Keratinocyte (primary cell): ENCODE measurements around the gene FAM237A. TPM values are rescaled to one million over a fixed set of nuclear protein-coding genes. Genes with fewer than 3 reads are reported as not detected.
A peak's percentile ranks its signal among the peaks of the same experiment; 100 is the strongest.

Experiments used
- DNase-seq: peaks from one replicate; pipeline ENCODE4 v3.0.0-alpha.2; 2011; ENCODE audit warnings: low read depth, missing footprints, low spot score
- FAIRE-seq: peaks from 2 replicates; lab custom pipeline; 2011; peaks lifted over from hg19 to GRCh38; lab: Jason Lieb, UNC
- H2AFZ ChIP-seq: 2 replicates; pipeline ENCODE4 v1.6.0; 2012; ENCODE audit warnings: low read length, control low read depth, inconsistent platforms; ENCODE audit not compliant: control insufficient read depth
- H3K27ac ChIP-seq: 2 replicates; pipeline ENCODE4 v1.5.1; 2011; ENCODE audit warnings: low read length; ENCODE audit not compliant: control insufficient read depth, insufficient read depth
- H3K27me3 ChIP-seq: 3 replicates; pipeline ENCODE4 v1.6.0; 2011; ENCODE audit warnings: low read length; ENCODE audit not compliant: control insufficient read depth, insufficient read depth; ENCODE audit errors: extremely low read depth
- H3K36me3 ChIP-seq, 2 experiments: 2 replicates in 1 of 2; 3 replicates in 1 of 2; pipeline ENCODE4 v1.5.1; 2011; ENCODE audit warnings: low read length in 2 of 2, mild to moderate bottlenecking in 1 of 2; ENCODE audit not compliant: control insufficient read depth in 2 of 2, insufficient read depth in 2 of 2; ENCODE audit errors: extremely low read depth in 1 of 2
- H3K4me1 ChIP-seq: 3 replicates; pipeline ENCODE4 v1.5.1; 2011; ENCODE audit warnings: low read length; ENCODE audit not compliant: control insufficient read depth, insufficient read depth; ENCODE audit errors: extremely low read depth
- H3K4me2 ChIP-seq: 3 replicates; pipeline ENCODE4 v1.6.0; 2011; ENCODE audit warnings: low read depth, low read length; ENCODE audit not compliant: control insufficient read depth, insufficient read depth; ENCODE audit errors: extremely low read depth
- H3K4me3 ChIP-seq, 3 experiments: fragments of 200-600 bp in 1 of 3; sonication (generic) in 1 of 3; 2 replicates in 2 of 3; 3 replicates in 1 of 3; pipeline ENCODE4 v1.5.1; 2011 to 2016; ENCODE audit warnings: low read length in 3 of 3, mild to moderate bottlenecking in 3 of 3, control low read depth in 2 of 3, inconsistent platforms in 1 of 3, low read depth in 1 of 3, mixed read lengths in 1 of 3, mixed run types in 1 of 3, moderate library complexity in 1 of 3; ENCODE audit not compliant: control insufficient read depth in 2 of 3, insufficient read depth in 2 of 3; ENCODE audit errors: extremely low read depth in 1 of 3
- H3K79me2 ChIP-seq: 2 replicates; pipeline ENCODE4 v1.6.0; 2012; ENCODE audit warnings: low read length; ENCODE audit not compliant: control insufficient read depth, insufficient read depth
- H3K9ac ChIP-seq: 3 replicates; pipeline ENCODE4 v1.6.0; 2011; ENCODE audit warnings: low read length; ENCODE audit not compliant: control insufficient read depth, insufficient read depth; ENCODE audit errors: extremely low read depth
- H3K9me1 ChIP-seq: 3 replicates; pipeline ENCODE4 v1.6.0; 2011; ENCODE audit warnings: low read length; ENCODE audit not compliant: control insufficient read depth, insufficient read depth; ENCODE audit errors: extremely low read depth
- H3K9me3 ChIP-seq: 2 replicates; pipeline ENCODE4 v1.5.1; 2012; ENCODE audit warnings: low read depth, low read length; ENCODE audit not compliant: control insufficient read depth
- H4K20me1 ChIP-seq: 3 replicates; pipeline ENCODE4 v1.6.0; 2011; ENCODE audit warnings: low read length; ENCODE audit not compliant: control insufficient read depth, insufficient read depth; ENCODE audit errors: extremely low read depth
- CTCF ChIP-seq, 3 experiments: IDR thresholded peaks in 1 of 3; conservative IDR thresholded peaks in 1 of 3; optimal IDR thresholded peaks in 1 of 3; 2 replicates in 2 of 3; 3 replicates in 1 of 3; pipeline versions ENCODE3 to v1.5.1; 2011; ENCODE audit warnings: low read length in 3 of 3, mild to moderate bottlenecking in 3 of 3, moderate library complexity in 2 of 3, control low read depth in 1 of 3, inconsistent platforms in 1 of 3; ENCODE audit not compliant: insufficient read depth in 2 of 3; ENCODE audit errors: extremely low read depth in 1 of 3
- EZH2 ChIP-seq: IDR thresholded peaks from one replicate; pipeline ENCODE4 v1.6.1; 2012; ENCODE audit warnings: inconsistent platforms, mild to moderate bottlenecking, low read length, moderate library complexity
- dilution Hi-C: fragments of 300-500 bp; cut with MboI; formaldehyde crosslinking; loops from one replicate; pipeline ENCODE4 v1.7.0; 2020; ENCODE audit warnings: low sequenced_read_pairs; ENCODE audit not compliant: extremely low pct_ligation_motif_present
- polyA plus RNA-seq, 5 experiments: library from polyadenylated mRNA; depleted of rRNA in 3 of 5; stranded (reverse) in 3 of 5; stranded (forward) in 1 of 5; unstranded in 1 of 5; fragments of >200 nt; gene quantifications; 1 replicate in 1 of 5; 2 replicates in 3 of 5; 3 replicates in 1 of 5; pipeline versions ENCODE4 v1.2.1 to v1.2.3, GENCODE V29; 2011 to 2012; ENCODE audit warnings: missing spikeins in 2 of 5, low read depth in 1 of 5, low replicate concordance in 1 of 5

FAM237A gene
- polyA plus RNA-seq, 1 donor (not counting 4 experiments of a cell fraction or from before 2014, with no cell fraction given) = not detected

- peaks cover 20% of the 10 kb centered on the region for H3K4me1 ChIP-seq
- no peaks in the 10 kb centered on the region for H3K9me1 ChIP-seq
- H3K4me3 ChIP-seq = no peak overlapping the region
- DNase-seq (peak; percentile 33), FAIRE-seq (no peak)
- no peaks in the 10 kb centered on the region for H3K27me3 ChIP-seq
- no peak overlapping the region for H3K9ac ChIP-seq
- no peaks in the 10 kb centered on the region for H3K9me3 ChIP-seq
- no peak overlapping the region for H3K27ac ChIP-seq
- no peaks in the 10 kb centered on the region for H3K36me3 ChIP-seq
- TF ChIP-seq EZH2 = no peak
- no peak for TF ChIP-seq CTCF (optimal IDR thresholded peaks at IDR 0.05 in 1 of 3, IDR thresholded peaks at IDR 0.05 in 1 of 3, conservative IDR thresholded peaks at IDR 0.05 in 1 of 3; ENCODE audit: extremely low read depth in 1 of 3, insufficient read depth in 2 of 3, low read length in 3 of 3)
- peak overlapping the region; percentile 38 for H2AFZ ChIP-seq
- H4K20me1 ChIP-seq = no peaks in the 10 kb centered on the region
- dilution Hi-C loops = no loop called here
- no peaks in the 10 kb centered on the region for H3K79me2 ChIP-seq
- peak overlapping the region; percentile 20 for H3K4me2 ChIP-seq
These were observed 27.5 kb upstream of the FAM237A start for GRCh38 chr2:206614811-206615210.

DNA sequence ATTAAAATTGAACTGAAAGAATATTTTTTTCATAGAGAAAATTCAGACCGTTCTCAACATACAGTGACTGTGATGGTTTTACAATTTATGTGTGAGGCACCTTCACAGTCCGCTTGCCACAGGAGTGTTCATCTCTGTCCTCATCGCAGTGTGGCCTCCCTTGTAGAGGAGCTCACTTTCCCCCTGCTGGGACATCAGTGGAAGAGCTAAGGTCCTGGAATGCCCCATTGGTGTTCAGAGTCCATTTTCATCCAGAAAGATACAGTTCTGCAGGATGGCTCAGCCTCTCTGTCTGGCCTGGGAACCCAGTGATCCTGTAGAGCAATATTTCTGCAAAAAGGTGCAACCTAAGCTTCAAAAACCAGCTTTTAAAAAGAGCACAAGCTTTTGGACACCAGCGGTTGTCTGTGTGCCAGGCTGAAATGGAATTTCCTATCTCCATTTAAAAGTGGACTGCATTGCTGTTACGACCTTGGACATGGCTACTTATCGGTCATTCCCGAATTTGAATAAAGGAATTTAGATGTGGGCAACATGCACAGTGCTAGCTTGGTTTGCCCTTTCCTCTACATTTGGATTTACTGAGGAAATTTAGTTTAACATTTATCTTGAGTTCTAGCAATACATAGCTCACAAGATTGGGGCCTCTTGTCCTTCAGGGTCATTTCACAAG is 26.7 kb upstream of the FAM237A start:
- H4K20me1 ChIP-seq = no peaks in the 10 kb centered on the region
- no peak overlapping the region for H3K4me2 ChIP-seq
- H3K9me1 ChIP-seq = no peaks in the 10 kb centered on the region
- H3K9me3 ChIP-seq = no peaks in the 10 kb centered on the region
- H3K79me2 ChIP-seq = no peaks in the 10 kb centered on the region
- H3K4me3 ChIP-seq = no peak overlapping the region
- DNase-seq = no peak
- H3K36me3 ChIP-seq = no peaks in the 10 kb centered on the region
- peaks cover 20% of the 10 kb centered on the region for H3K4me1 ChIP-seq
- no peak for TF ChIP-seq CTCF (optimal IDR thresholded peaks at IDR 0.05 in 1 of 3, IDR thresholded peaks at IDR 0.05 in 1 of 3, conservative IDR thresholded peaks at IDR 0.05 in 1 of 3; ENCODE audit: extremely low read depth in 1 of 3, insufficient read depth in 2 of 3, low read length in 3 of 3)
- no peak for TF ChIP-seq EZH2
- no peak overlapping the region for H2AFZ ChIP-seq
- no peaks in the 10 kb centered on the region for H3K27me3 ChIP-seq
- no peak overlapping the region for H3K27ac ChIP-seq
- no peak for FAIRE-seq
- H3K9ac ChIP-seq = no peak overlapping the region
- dilution Hi-C loops = no loop called here
